K562 (cell line): Measurements from ENCODE around the gene IL11. TPM values are rescaled to one million over a fixed set of nuclear protein-coding genes. Genes with fewer than 3 reads are reported as not detected.

ENCODE experiments used
- ATAC-seq: fragments of 200-7000 bp; cut with Tn5 transposase; 3 replicates; pipeline ENCODE4 v1.9.1; 2020; ENCODE audit warnings: moderate library complexity
- BruUV-seq: library from RNA; stranded (reverse); fragments of 400-500 nt; replicated peaks from 2 replicates; lab custom pipeline; 2021; lab: Mats Ljungman, UMichigan
- CTCF ChIA-PET: fragments of 300-600 bp; formaldehyde crosslinking; extraction: SDS; loops from one replicate; lab custom pipeline; 2021; ENCODE audit warnings: low intra/inter-chr PET ratio; lab: Yijun Ruan, JAX
- POLR2A ChIA-PET: fragments of 300-600, 350-650 bp; sonication (Branson Sonifier 250); formaldehyde crosslinking; extraction: SDS; loops from one replicate; lab custom pipeline; 2021; ENCODE audit warnings: antibody characterized with exemption, inconsistent platforms; lab: Yijun Ruan, JAX
- DNase-seq, 4 experiments: peaks; one replicate each; pipeline versions ENCODE4 v3.0.0 to v3.0.0-alpha.2; 2011 to 2018; ENCODE audit warnings: low spot score in 3 of 4, mixed read lengths in 3 of 4; ENCODE audit errors: extremely low read depth in 1 of 4
- FAIRE-seq: peaks from 2 replicates; lab custom pipeline; 2011; peaks lifted over from hg19 to GRCh38; lab: Jason Lieb, UNC
- H2AFZ ChIP-seq: 2 replicates; pipeline ENCODE4 v1.6.0; 2011; ENCODE audit warnings: low read depth, low read length, control low read depth, inconsistent platforms
- H3K27ac ChIP-seq: fragments of 200-600 bp; 3 replicates; pipeline ENCODE4 v1.8.0; 2011; ENCODE audit warnings: low read depth, mild to moderate bottlenecking, control low read depth, inconsistent platforms, low read length, moderate library complexity, mixed read lengths; ENCODE audit errors: extremely low read depth
- H3K27me3 ChIP-seq, 2 experiments: fragments of 300-600 bp in 1 of 2; 2 replicates in 1 of 2; 3 replicates in 1 of 2; pipeline versions ENCODE4 v1.6.0 to v1.8.0; 2011; ENCODE audit warnings: inconsistent platforms in 2 of 2, low read length in 2 of 2, mild to moderate bottlenecking in 1 of 2, mixed read lengths in 1 of 2, moderate library complexity in 1 of 2; ENCODE audit not compliant: control insufficient read depth in 2 of 2, insufficient read depth in 2 of 2
- H3K36me3 ChIP-seq: fragments of 300-600 bp; 3 replicates; pipeline ENCODE4 v1.8.0; 2011; ENCODE audit warnings: mild to moderate bottlenecking, low read length, inconsistent platforms; ENCODE audit not compliant: control insufficient read depth, insufficient read depth
- H3K4me1 ChIP-seq, 2 experiments: fragments of 200-600 bp in 1 of 2; replicated peaks in 1 of 2; 2 replicates in 1 of 2; 3 replicates in 1 of 2; pipeline versions ENCODE4 v1.5.1 to v1.8.0; 2011; ENCODE audit warnings: inconsistent platforms in 2 of 2, low read length in 2 of 2, mild to moderate bottlenecking in 1 of 2, mixed read lengths in 1 of 2, moderate library complexity in 1 of 2; ENCODE audit not compliant: control insufficient read depth in 2 of 2, insufficient read depth in 2 of 2
- H3K4me2 ChIP-seq: 2 replicates; pipeline ENCODE4 v1.6.1; 2011; ENCODE audit warnings: low read length, control low read depth, inconsistent platforms, mixed read lengths; ENCODE audit not compliant: insufficient read depth
- H3K4me3 ChIP-seq: fragments of 200-600 bp; sonication (generic), shearing (Covaris generic); 2 replicates; pipeline ENCODE4 v1.5.1; 2016; ENCODE audit warnings: control low read depth, inconsistent platforms
- H3K79me2 ChIP-seq: fragments of 200-600 bp; 3 replicates; pipeline ENCODE4 v1.8.0; 2011; ENCODE audit warnings: low read length, inconsistent platforms; ENCODE audit not compliant: control insufficient read depth, insufficient read depth
- H3K9ac ChIP-seq, 2 experiments: 2 replicates each; pipeline versions ENCODE4 v1.6.0 to v1.6.1; 2011; ENCODE audit warnings: low read depth in 2 of 2, low read length in 2 of 2, control low read depth in 1 of 2, inconsistent platforms in 1 of 2, mild to moderate bottlenecking in 1 of 2, mixed read lengths in 1 of 2; ENCODE audit not compliant: insufficient read depth in 1 of 2
- H3K9me1 ChIP-seq: one replicate; pipeline ENCODE4 v1.6.0; 2011; ENCODE audit warnings: inconsistent platforms, mild to moderate bottlenecking, low read length, moderate library complexity; ENCODE audit not compliant: control insufficient read depth, insufficient read depth
- H3K9me3 ChIP-seq: replicated peaks from 2 replicates; pipeline ENCODE4 v1.5.1; 2011; ENCODE audit warnings: low read depth, low read length, inconsistent platforms; ENCODE audit not compliant: control insufficient read depth, insufficient read depth
- H4K20me1 ChIP-seq: replicated peaks from 2 replicates; pipeline ENCODE4 v1.6.1; 2011; ENCODE audit warnings: low read length, inconsistent platforms, mixed read lengths; ENCODE audit not compliant: control insufficient read depth, insufficient read depth
- NRF1 ChIP-seq, 2 experiments: fragments of 450-650 bp; IDR thresholded peaks in 1 of 2; conservative IDR thresholded peaks in 1 of 2; 2 replicates each; pipeline ENCODE4 v1.6.1; 2014; ENCODE audit warnings: mild to moderate bottlenecking in 2 of 2
- POLR2AphosphoS2 ChIP-seq: IDR thresholded peaks from 2 replicates; pipeline ENCODE4 v1.6.1; 2012; ENCODE audit warnings: low read length, improper control_type of control experiment
- SNAPC5 ChIP-seq: fragments of 250-450 bp; sonication (Bioruptor Pico); IDR thresholded peaks from 2 replicates; pipeline ENCODE4 v1.8.0; 2021; ENCODE audit warnings: moderate library complexity, mild to moderate bottlenecking, inconsistent platforms
- WGBS: fragments of 100-300 bp; shearing (Covaris generic); methylation state at CpG from one replicate; pipeline ENCODE4 v1.1.6; 2016; ENCODE audit warnings: low coverage, mixed read lengths; ENCODE audit not compliant: insufficient coverage; ENCODE audit errors: missing lambda C conversion rate; 5-methylcytosine and 5-hydroxymethylcytosine counted together
- in situ Hi-C: fragments of 300-500 bp; cut with MboI; formaldehyde crosslinking; loops from 4 replicates; pipeline ENCODE4 v1.15.0; 2018; ENCODE audit warnings: inconsistent platforms, mixed read lengths
- intact Hi-C: fragments of 100-400 bp; cut with micrococcal nuclease; formaldehyde crosslinking; loops from 2 replicates; pipeline ENCODE4 v1.14.2; 2022
- polyA plus RNA-seq, 8 experiments: library from polyadenylated mRNA; depleted of rRNA in 4 of 8; stranded (reverse) in 5 of 8; unstranded in 3 of 8; fragments of >200 nt; fragmentation: Nextera tagmentation in 2 of 8; fragmentation: Illumina TruSeq in 1 of 8; extraction: Ambion mirVana in 2 of 8; extraction: Trizol in 1 of 8; gene quantifications; 2 replicates each; pipeline versions ENCODE4 v1.2.1 to v1.2.3, GENCODE V29; 2011 to 2014; ENCODE audit warnings: inconsistent platforms in 1 of 8, missing spikeins in 1 of 8
- total RNA-seq, 7 experiments: library from RNA; depleted of rRNA in 6 of 7; stranded (reverse); fragments of >200 nt in 6 of 7; fragmentation: Illumina TruSeq in 2 of 7; extraction: Trizol in 2 of 7; gene quantifications; 2 replicates each; pipeline versions ENCODE4 v1.2.1 to v1.2.3, GENCODE V29; 2011 to 2021; ENCODE audit warnings: low replicate concordance in 1 of 7

IL11 gene
- total and polyA plus RNA-seq, 9 of the 15 experiments (the other 6 are each of a cell fraction or from before 2014, with no cell fraction given) = 0.04 to 0.42 (median 0.06) TPM; not detected in 6

GRCh38 chr19:55352040-55352439, 18.2 kb downstream of the IL11 start:
- POLR2A ChIA-PET = interaction anchor here (0.6 to 2.4 kb wide), 6 partner anchors 8 to 231 kb away, joined by 3 to 11 read pairs (median 4); partner anchors contain the start of gene KMT5C

GRCh38 chr19:55350620-55351315, 19.5 kb downstream of the IL11 start:
- peak overlapping the region in 1 of 2 experiments; percentile 75; a peak in 2 of 4 replicates for H3K9ac ChIP-seq
- CTCF ChIA-PET = no interaction called here
- H3K4me3 ChIP-seq = no peak overlapping the region
- ATAC-seq (no peak), DNase-seq (no peak), FAIRE-seq (peak; percentile 35)
- H3K4me1 ChIP-seq = peaks cover 4 to 67% of the 10 kb centered on the region in 2 experiments; a peak in 4 of 5 replicates
- no TSS peak for BruUV-seq
- in situ Hi-C loops (no loop called here), intact Hi-C loops (no loop called here)
- H3K79me2 ChIP-seq = no peaks in the 10 kb centered on the region
- H4K20me1 ChIP-seq = peaks cover 6% of the 10 kb centered on the region
- H3K27ac ChIP-seq = no peak overlapping the region
- no peak overlapping the region for H2AFZ ChIP-seq
- H3K9me3 ChIP-seq = no peaks in the 10 kb centered on the region
- peaks cover 28% of the 10 kb centered on the region; the same call in 2 of the 3 replicates for H3K36me3 ChIP-seq
- H3K4me2 ChIP-seq = no peak overlapping the region
- H3K27me3 ChIP-seq = peaks cover 3 to 5% of the 10 kb centered on the region in 2 experiments; a peak in 4 of 5 replicates
- peak; percentile 53; the same call in 1 of the 2 replicates for TF ChIP-seq POLR2AphosphoS2
- TF ChIP-seq SNAPC5 (CRISPR knock-in tag) = no peak
- POLR2A ChIA-PET = interaction anchor here (0.6 to 1.9 kb wide), 5 partner anchors 10 to 117 kb away, joined by 3 to 11 read pairs (median 3); no protein-coding TSS in a partner anchor
- peaks cover 5% of the 10 kb centered on the region for H3K9me1 ChIP-seq
- WGBS = 39% methylated on average over 11 of the region's 11 CpGs

More at GRCh38 chr19:55352040-55352439, 18.2 kb downstream of the IL11 start:
- H4K20me1 ChIP-seq = peaks cover 6% of the 10 kb centered on the region
- DNase-seq (no peak), ATAC-seq (no peak), FAIRE-seq (no peak)
- no peaks in the 10 kb centered on the region for H3K9me3 ChIP-seq
- H3K9me1 ChIP-seq = peaks cover 5% of the 10 kb centered on the region
- H3K4me1 ChIP-seq = peaks cover 4 to 54% of the 10 kb centered on the region in 2 experiments; a peak in 4 of 5 replicates
- H3K9ac ChIP-seq = peak overlapping the region in 1 of 2 experiments; percentile 37; a peak in 1 of 4 replicates
- no peaks in the 10 kb centered on the region for H3K79me2 ChIP-seq
- in situ Hi-C loops (no loop called here), intact Hi-C loops (no loop called here)
- 58% methylated on average over 6 of the region's 6 CpGs for WGBS
- no peak overlapping the region for H2AFZ ChIP-seq
- peaks cover 17% of the 10 kb centered on the region; the same call in 2 of the 3 replicates for H3K36me3 ChIP-seq
- CTCF ChIA-PET = no interaction called here
- no peak overlapping the region for H3K27ac ChIP-seq
- H3K4me2 ChIP-seq = no peak overlapping the region
- BruUV-seq = no TSS peak
- peaks cover 6 to 16% of the 10 kb centered on the region in 2 experiments; a peak in 4 of 5 replicates for H3K27me3 ChIP-seq
- no peak overlapping the region for H3K4me3 ChIP-seq
- TF ChIP-seq POLR2AphosphoS2 (0 out of 2 replicates have a peak, but pooled peaks have one; percentile 2), NRF1 (conservative IDR thresholded peaks at IDR 0.05 in 1 of 2, IDR thresholded peaks at IDR 0.05 in 1 of 2) (no peak)
